Lower leg skin (tissue), 4 donors: ENCODE results near the gene SFT2D3. TPM values are rescaled to one million over a fixed set of nuclear protein-coding genes. Genes with fewer than 3 reads are reported as not detected.

Experiments
- DNase-seq, 2 donors: peaks; one replicate each; pipeline ENCODE4 v3.0.0-alpha.2; 2019; ENCODE audit warnings: low spot score in 2 of 2
- H3K4me3 ChIP-seq: fragments of 200-600 bp; sonication (generic); 2 replicates; pipeline ENCODE4 v1.5.1; 2017; ENCODE audit warnings: mild to moderate bottlenecking, low read depth; ENCODE audit not compliant: poor library complexity, severe bottlenecking
- POLR2A ChIP-seq, 2 donors: fragments of 450-650 bp; IDR thresholded peaks; one replicate each; pipeline ENCODE4 v1.6.1; 2016 to 2017; ENCODE audit warnings: antibody characterized with exemption in 2 of 2, mild to moderate bottlenecking in 1 of 2, moderate library complexity in 1 of 2
- WGBS, 2 donors: methylation state at CpG; one replicate each; pipeline ENCODE4 v1.1.5; 2018; 5-methylcytosine and 5-hydroxymethylcytosine counted together
- intact Hi-C: fragments of 100-400 bp; cut with DNase I; formaldehyde crosslinking; loops from one replicate; pipeline ENCODE4 v1.15.0; 2023; ENCODE audit warnings: low total_unique reads
- total RNA-seq, 4 donors: library from RNA; depleted of rRNA; stranded (reverse); fragments of >200 nt; gene quantifications; one replicate each; pipeline ENCODE4 v1.1.0, GENCODE V29; 2016
- TF ChIP-seq, protein P1 (sequence below), 3 donors: fragments of 450-650 bp; IDR thresholded peaks; one replicate each; pipeline ENCODE4 v1.5.1; 2016; ENCODE audit warnings: antibody characterized with exemption in 3 of 3, mild to moderate bottlenecking in 3 of 3, moderate library complexity in 2 of 3

The SFT2D3 gene
- total RNA-seq, 4 donors from 2014 or later = 9.7 to 16.3 (median 13.7) TPM

DNA sequence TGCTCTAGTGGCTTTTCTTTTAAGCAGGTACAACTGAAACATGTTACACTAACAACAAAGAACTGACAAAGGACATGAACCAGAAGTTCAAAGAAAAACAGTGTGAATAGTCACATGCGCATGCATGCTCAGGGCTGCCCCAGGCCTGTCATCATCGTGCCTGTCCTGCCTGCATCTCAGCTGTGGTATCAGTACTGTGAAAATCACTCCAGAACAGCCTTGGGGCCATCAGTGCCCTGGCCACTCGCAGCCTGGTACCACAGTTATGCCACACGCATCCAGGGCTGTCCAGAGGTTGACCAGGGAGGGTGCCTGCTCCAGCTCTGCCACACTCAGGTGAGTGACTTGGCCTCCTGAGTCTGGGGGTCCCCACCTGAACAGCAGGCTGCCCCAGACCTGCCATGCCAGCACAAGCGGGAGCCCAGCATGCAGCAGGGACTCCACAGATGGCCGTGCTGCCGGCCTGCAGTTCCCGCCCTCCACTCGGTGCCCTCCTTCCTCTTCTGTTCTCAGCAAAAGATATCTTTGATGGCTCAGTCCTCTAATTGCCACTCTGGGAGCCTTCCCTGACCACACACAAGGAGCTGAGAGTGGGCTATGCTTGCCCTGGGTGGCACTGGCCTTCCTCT, 38.2 kb upstream of the SFT2D3 start:
- TF ChIP-seq POLR2A (IDR thresholded peaks at IDR 0.05) = no peak
- TF ChIP-seq, protein P1, sequence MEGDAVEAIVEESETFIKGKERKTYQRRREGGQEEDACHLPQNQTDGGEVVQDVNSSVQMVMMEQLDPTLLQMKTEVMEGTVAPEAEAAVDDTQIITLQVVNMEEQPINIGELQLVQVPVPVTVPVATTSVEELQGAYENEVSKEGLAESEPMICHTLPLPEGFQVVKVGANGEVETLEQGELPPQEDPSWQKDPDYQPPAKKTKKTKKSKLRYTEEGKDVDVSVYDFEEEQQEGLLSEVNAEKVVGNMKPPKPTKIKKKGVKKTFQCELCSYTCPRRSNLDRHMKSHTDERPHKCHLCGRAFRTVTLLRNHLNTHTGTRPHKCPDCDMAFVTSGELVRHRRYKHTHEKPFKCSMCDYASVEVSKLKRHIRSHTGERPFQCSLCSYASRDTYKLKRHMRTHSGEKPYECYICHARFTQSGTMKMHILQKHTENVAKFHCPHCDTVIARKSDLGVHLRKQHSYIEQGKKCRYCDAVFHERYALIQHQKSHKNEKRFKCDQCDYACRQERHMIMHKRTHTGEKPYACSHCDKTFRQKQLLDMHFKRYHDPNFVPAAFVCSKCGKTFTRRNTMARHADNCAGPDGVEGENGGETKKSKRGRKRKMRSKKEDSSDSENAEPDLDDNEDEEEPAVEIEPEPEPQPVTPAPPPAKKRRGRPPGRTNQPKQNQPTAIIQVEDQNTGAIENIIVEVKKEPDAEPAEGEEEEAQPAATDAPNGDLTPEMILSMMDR (IDR thresholded peaks at IDR 0.05) = no peak
- H3K4me3 ChIP-seq = no peak overlapping the region
- DNase-seq = no peak
- intact Hi-C loops = no loop called here
- WGBS, 2 donors = 40 to 59% methylated on average over 8 to 9 of the region's 9 CpGs

DNA sequence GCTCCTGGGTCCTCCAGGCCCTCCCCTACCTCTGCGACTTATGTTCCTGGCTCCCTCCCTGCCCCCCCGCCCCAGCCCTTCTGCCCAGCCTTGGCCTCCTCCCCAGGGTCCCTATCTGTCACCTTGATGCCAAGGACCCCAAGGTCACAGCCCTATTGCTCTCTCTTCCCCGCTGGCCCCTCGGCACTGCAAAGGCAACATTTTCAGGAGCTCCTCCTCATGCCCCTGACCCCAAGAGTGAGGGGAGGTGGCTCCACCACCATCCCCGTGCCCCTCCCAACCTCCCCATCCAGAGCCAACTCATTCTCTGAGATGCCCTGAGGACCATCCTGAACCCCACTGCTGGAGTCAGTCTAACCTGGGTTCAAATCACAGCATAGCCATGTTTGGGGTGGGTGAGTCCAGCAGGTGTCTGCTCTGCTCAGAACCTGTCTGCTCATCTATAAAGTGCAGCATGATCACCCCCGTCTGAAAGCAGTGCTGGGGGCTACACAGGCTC, 37.7 kb upstream of the SFT2D3 start:
- WGBS, 2 donors = 72 to 78% methylated on average over 6 of the region's 6 CpGs
- peak in 1 of 2 donors; percentile 81 for DNase-seq
- H3K4me3 ChIP-seq = no peak overlapping the region
- no peak for TF ChIP-seq POLR2A (IDR thresholded peaks at IDR 0.05)
- TF ChIP-seq, protein P1 (IDR thresholded peaks at IDR 0.05) = no peak
- intact Hi-C loops = no loop called here

DNA sequence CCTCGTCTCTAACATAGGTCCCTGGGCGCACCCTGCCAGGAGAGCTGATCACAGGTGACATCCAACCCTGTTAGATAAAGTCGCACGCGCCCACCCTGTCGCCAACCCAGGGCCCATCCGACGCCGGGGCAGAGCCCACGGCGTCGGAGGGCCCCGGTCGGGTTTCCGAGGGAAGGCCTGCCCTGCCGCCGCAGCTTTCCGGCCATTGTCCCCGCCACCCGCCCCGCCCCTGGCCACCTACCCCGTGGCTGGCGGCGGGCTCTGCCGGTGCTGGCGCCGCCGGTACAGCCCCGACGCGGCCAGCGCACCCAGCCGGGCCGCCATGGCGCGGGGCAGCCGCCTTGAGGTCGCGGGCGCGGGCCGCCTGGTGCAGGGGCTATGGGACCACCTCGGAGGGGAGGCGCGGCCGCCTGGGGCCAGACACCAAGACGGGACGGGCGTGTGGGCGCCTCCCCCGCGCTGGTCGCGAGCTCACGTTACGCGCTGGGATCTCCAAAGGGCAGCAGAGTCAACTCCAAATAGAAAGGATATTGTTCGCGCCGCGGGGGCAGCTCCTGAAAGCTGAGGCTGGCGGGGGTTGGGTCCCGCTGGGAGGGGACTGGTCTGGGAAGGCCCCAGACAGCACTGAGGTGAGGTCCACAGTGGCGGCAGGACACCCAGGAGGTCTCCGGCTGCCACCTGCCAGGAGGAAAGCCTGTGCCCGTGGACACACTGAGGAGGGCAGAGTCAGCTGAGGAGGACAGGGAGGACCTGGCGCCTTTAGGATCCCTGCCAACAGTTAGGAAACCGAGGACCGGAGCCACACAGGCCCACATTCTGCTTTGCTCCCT, 37.0 kb upstream of the SFT2D3 start:
- intact Hi-C loops = no loop called here
- H3K4me3 ChIP-seq = no peak overlapping the region
- WGBS, 2 donors = 28 to 37% methylated on average over 34 to 40 of the region's 69 CpGs
- peak in 1 of 2 donors; percentile 85 for DNase-seq
- TF ChIP-seq POLR2A (IDR thresholded peaks at IDR 0.05) = no peak
- TF ChIP-seq, protein P1 (IDR thresholded peaks at IDR 0.05) = no peak

DNA sequence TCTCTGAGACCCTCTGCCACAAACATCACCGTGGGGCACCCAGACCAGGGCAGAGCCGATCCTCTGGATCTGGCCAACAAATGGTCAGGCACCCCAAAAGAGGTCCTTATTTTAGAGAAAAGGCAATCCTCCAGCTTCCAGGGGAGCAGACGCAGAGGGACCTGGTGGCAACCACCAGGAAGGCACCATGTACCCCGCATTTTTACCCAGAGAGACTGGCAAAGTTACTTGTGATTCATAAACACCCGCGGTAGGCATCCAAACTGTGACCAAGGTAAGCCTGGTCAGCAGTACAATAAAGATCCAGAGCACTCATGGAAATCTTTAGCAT, 36.4 kb upstream of the SFT2D3 start:
- intact Hi-C loops = no loop called here
- no peak overlapping the region for H3K4me3 ChIP-seq

DNA sequence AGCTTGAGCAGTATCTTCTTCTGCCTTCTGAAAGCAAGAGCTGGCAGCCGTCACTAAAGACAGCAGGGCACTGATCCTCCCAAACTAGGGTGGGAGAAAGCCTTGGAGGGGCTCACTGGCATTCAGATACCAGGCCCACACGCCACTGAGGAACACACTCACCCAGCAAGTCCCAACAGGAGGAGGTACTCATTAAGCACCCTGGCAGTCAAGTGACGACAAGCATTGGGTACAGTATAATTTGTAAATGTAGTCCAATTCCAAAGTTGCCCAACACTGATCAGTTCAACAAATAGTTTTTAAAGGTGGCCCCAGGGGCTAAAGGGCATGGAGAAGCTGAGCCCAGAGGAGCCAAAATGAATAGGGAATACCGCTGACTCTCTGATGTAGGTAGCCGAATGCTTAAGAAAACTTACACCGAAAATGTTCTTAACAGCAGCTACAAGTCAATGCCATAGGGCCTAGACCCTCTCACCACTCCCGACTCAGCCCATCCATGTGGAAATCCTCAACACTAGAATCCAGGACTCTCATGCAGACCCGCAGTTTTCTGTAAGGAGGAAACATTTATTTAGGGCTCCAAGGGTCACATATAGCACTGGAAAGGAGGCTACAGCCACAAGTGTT, 35.9 kb upstream of the SFT2D3 start:
- H3K4me3 ChIP-seq = no peak overlapping the region
- peak in 1 of 2 donors; percentile 67 for DNase-seq
- intact Hi-C loops = no loop called here
- WGBS, 2 donors = 80% methylated on average over 8 of the region's 8 CpGs
- TF ChIP-seq, protein P1 (IDR thresholded peaks at IDR 0.05) = no peak
- no peak for TF ChIP-seq POLR2A (IDR thresholded peaks at IDR 0.05)

More for the DNA sequence above, 36.4 kb upstream of the SFT2D3 start:
- peak in 1 of 2 donors; percentile 75 for DNase-seq
- TF ChIP-seq, protein P1 (IDR thresholded peaks at IDR 0.05) = no peak
- no peak for TF ChIP-seq POLR2A (IDR thresholded peaks at IDR 0.05)
- WGBS, 2 donors = 89 to 90% methylated on average over 6 of the region's 6 CpGs
